Astrocyte (in vitro differentiated cells and primary cell): ENCODE data around the gene GPANK1.

Source experiments
- EZH2 ChIP-seq: IDR thresholded peaks from 2 replicates; pipeline ENCODE4 v1.6.1; 2012; ENCODE audit warnings: mild to moderate bottlenecking, low read length, inconsistent platforms; ENCODE audit not compliant: insufficient read depth
- TF ChIP-seq, protein P1 (sequence below): IDR thresholded peaks from 2 replicates; pipeline ENCODE4 v1.5.1; 2011; ENCODE audit warnings: low read depth, mild to moderate bottlenecking, inconsistent platforms, low read length, moderate library complexity; ENCODE audit not compliant: insufficient read depth

DNA sequence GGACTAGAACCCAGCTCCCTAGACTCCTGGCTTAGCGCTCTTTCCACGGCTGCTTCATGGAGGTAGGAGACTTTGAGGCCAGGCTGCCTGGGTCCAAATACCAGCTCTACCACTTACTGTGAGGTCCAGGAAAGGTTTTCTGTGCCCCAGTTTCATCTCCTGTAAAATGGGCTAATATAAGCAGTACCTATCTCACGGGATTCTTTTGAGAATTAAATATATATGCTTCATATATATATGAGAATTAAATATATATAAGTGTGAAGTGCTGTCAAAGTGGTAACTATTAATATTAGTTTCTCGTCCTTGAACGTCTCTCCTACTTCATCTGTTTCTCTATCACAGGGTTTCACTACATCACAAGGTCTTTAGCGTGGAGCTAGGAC lies 26.3 kb upstream of the GPANK1 start:
- TF ChIP-seq, protein P1, sequence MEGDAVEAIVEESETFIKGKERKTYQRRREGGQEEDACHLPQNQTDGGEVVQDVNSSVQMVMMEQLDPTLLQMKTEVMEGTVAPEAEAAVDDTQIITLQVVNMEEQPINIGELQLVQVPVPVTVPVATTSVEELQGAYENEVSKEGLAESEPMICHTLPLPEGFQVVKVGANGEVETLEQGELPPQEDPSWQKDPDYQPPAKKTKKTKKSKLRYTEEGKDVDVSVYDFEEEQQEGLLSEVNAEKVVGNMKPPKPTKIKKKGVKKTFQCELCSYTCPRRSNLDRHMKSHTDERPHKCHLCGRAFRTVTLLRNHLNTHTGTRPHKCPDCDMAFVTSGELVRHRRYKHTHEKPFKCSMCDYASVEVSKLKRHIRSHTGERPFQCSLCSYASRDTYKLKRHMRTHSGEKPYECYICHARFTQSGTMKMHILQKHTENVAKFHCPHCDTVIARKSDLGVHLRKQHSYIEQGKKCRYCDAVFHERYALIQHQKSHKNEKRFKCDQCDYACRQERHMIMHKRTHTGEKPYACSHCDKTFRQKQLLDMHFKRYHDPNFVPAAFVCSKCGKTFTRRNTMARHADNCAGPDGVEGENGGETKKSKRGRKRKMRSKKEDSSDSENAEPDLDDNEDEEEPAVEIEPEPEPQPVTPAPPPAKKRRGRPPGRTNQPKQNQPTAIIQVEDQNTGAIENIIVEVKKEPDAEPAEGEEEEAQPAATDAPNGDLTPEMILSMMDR: no peak
- no peak for TF ChIP-seq EZH2
